HFFc6 (cell line): ENCODE data around the gene SNAPC4. TPM values are rescaled to one million over a fixed set of nuclear protein-coding genes. Genes with fewer than 3 reads are reported as not detected.

ENCODE experiments used
- DNase-seq: peaks from one replicate; pipeline ENCODE4 v3.0.0-alpha.2; 2018
- H3K27ac Mint-ChIP-seq: 2 replicates; pipeline ENCODE4 v1.8.0; 2020; ENCODE audit warnings: mild to moderate bottlenecking, mixed read lengths
- H3K27me3 Mint-ChIP-seq: 2 replicates; pipeline ENCODE4 v1.8.0; 2021; ENCODE audit warnings: mild to moderate bottlenecking, moderate library complexity, mixed read lengths; ENCODE audit not compliant: insufficient read depth
- H3K36me3 Mint-ChIP-seq: 2 replicates; pipeline ENCODE4 v1.8.0; 2021; ENCODE audit warnings: low read depth, mixed read lengths
- H3K4me1 Mint-ChIP-seq: 2 replicates; pipeline ENCODE4 v1.8.0; 2020; ENCODE audit warnings: low read depth, mixed read lengths
- H3K4me3 Mint-ChIP-seq: 2 replicates; pipeline ENCODE4 v1.8.0; 2020; ENCODE audit warnings: mild to moderate bottlenecking, moderate library complexity, mixed read lengths
- H3K9me3 Mint-ChIP-seq: 2 replicates; pipeline ENCODE4 v1.8.0; 2020; ENCODE audit warnings: mild to moderate bottlenecking, mixed read lengths
- total RNA-seq, 6 experiments: library from RNA; stranded (reverse); fragmentation: NEBNext Ultra II Directional; extraction: Animal tissue kit (Norgen Biotek cat#: 25700); gene quantifications; 2 replicates in 1 of 6; 3 replicates in 5 of 6; pipeline ENCODE4 v1.2.3, GENCODE V29; 2021
- TF ChIP-seq, protein P1 (sequence below): fragments of 200-600 bp; sonication (generic); IDR thresholded peaks from 2 replicates; pipeline ENCODE4 v1.5.0; 2021; ENCODE audit warnings: antibody characterized with exemption, mild to moderate bottlenecking

The SNAPC4 gene
- total RNA-seq, 6 experiments from 2014 or later: 6.2 to 9.4 (median 6.5) TPM

DNA sequence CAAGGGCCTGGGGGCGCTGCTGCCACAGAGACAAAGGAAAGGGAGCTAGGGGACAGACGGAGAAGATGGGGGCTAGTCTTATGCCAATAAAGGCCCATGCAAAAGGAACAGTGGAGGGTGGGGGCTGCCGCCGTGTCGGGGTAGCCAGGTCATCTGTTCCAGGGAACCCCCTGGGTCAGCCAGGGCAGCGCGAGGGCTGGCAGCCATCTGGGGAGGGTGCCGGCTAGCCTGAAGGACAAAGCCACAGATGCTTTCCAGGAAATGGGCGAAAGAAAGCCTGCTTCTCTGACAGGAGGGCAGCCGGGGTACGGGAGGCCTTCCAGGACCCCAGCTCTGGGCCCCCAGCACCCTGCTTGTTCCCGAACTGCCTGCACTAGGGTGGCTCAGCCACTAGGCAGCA is 24.9 kb downstream of the SNAPC4 start:
- Mint-ChIP-seq H3K9me3 (no peaks in the 10 kb centered on the region), H3K4me3 (no peak overlapping the region), H3K4me1 (peaks cover 13% of the 10 kb centered on the region), H3K36me3 (no peaks in the 10 kb centered on the region; the same call in 1 of the 2 replicates), H3K27me3 (0 out of 2 replicates have a peak, but pooled peaks cover 2% of the 10 kb centered on the region), H3K27ac (no peak overlapping the region)
- TF ChIP-seq, protein P1, sequence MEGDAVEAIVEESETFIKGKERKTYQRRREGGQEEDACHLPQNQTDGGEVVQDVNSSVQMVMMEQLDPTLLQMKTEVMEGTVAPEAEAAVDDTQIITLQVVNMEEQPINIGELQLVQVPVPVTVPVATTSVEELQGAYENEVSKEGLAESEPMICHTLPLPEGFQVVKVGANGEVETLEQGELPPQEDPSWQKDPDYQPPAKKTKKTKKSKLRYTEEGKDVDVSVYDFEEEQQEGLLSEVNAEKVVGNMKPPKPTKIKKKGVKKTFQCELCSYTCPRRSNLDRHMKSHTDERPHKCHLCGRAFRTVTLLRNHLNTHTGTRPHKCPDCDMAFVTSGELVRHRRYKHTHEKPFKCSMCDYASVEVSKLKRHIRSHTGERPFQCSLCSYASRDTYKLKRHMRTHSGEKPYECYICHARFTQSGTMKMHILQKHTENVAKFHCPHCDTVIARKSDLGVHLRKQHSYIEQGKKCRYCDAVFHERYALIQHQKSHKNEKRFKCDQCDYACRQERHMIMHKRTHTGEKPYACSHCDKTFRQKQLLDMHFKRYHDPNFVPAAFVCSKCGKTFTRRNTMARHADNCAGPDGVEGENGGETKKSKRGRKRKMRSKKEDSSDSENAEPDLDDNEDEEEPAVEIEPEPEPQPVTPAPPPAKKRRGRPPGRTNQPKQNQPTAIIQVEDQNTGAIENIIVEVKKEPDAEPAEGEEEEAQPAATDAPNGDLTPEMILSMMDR: peak; percentile 11; the same call in 1 of the 2 replicates
- DNase-seq: no peak

DNA sequence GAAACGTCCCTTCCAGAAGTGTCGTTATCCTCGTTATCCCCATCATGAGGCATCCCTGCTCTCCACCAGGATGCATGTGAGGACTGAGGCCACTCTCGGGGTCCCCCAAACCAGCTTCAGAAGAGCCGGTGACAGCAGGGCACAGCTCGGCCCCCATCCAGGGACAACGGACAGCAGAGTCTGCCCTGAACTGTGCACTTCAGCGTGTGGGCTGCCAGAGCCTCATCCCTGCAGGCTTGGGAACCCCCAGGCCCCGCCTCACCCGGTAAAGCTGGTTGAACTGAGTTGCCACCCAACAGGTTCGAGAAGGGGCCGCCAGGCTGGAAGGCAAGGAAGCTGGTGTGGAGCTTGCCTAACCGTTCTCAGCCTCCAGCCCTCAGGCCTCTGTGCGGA is 25.8 kb downstream of the SNAPC4 start:
- Mint-ChIP-seq H3K4me3 (no peak overlapping the region), H3K27ac (no peak overlapping the region), H3K9me3 (no peaks in the 10 kb centered on the region), H3K27me3 (0 out of 2 replicates have a peak, but pooled peaks cover 2% of the 10 kb centered on the region), H3K36me3 (no peaks in the 10 kb centered on the region; the same call in 1 of the 2 replicates), H3K4me1 (peaks cover 13% of the 10 kb centered on the region)
- no peak for DNase-seq
- TF ChIP-seq, protein P1: no peak

DNA sequence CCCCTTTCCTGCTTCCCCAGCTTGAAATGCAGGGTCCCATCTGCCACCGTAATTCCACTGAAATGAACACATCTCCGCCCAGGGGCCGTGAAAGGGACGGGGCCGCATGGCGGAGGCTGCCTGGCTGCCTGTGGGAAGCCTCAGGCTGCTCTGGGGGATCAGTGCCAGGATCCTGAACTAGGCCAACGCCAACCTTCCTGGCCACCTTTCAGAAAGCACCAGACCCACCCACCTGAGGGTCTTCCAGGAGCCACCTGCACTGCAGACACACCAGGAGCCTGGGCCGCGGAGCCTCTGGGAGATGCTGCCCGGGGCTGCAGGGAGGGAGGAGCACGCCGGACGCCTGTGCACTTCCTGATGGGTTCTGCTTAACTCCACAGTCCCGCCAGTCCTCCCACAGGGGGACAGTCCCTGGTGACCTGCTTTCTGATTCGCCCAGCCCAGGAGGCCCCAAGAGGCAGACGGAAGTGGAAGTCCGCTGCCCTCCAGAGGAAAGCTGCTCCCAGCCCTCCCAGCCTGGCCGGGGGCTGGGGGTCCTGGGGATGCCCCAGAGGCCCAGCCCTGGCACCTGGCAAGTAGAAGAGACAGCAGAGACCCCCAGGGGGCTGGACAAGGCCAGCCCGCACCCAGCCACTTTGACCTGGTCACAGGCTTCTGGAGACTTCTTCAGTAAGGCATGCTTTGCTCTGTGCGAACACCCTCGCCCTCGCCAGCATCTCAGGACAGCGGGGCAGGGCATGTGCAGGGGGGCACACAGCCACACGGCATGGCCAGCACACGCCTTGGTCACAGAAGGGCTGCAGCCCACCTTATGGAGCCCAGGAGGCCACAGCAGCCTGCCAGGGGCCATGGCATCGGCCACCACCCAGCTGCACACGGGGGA is 26.4 kb downstream of the SNAPC4 start, which contains the start of gene CARD9:
Gene CARD9 (minus strand): TSS at position 370 of the 883 bp plus-strand sequence. CDS start 1,591 bp downstream, outside the sequence.
- DNase-seq: peak; percentile 50
- Mint-ChIP-seq H3K36me3 (no peaks in the 10 kb centered on the region; the same call in 1 of the 2 replicates), H3K27me3 (peaks cover 2% of the 10 kb centered on the region; the same call in 1 of the 2 replicates), H3K4me1 (peaks cover 13% of the 10 kb centered on the region), H3K4me3 (peak within 1 kb of the TSS; percentile 83), H3K27ac (peak within 1 kb of the TSS; percentile 90), H3K9me3 (no peaks in the 10 kb centered on the region)
- TF ChIP-seq, protein P1: no peak

DNA sequence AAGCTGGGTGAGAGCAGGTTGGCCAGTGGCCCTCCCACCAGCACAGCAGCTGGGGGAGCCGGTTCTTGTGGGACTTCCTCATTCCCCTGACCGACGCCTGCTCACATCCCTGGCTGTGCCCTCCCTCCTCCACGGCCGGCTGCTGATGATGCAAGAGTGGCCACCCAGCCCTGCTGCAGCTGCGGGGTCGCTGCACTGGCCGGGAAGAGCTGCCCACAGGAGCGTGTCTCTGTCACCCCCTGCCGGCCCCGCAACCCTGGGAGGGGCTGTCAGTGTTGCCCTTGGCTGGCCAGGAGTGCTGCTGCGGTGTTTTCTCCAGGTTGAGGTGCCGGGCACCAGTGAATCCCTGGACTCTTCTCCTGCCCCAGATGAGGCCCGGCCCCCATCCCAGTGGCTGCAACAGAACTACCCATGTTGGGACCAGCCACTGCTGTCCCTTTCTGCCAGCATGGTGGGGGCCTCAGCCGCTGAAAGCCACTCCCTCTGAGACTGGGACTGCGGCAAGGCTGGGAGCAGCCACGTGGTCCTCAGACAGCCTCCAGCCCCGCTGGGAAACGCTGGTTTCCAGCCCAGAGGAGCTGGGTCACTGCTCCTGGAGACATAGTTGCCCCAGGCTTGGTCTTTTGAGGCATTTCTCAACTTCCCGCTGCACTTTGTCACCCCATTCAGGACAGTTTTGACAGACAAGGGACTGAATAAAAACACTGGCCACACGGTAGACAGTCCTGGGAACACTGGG is 27.2 kb downstream of the SNAPC4 start:
- TF ChIP-seq, protein P1: peak; percentile 58
- H3K36me3 Mint-ChIP-seq: no peaks in the 10 kb centered on the region; the same call in 1 of the 2 replicates
- peak overlapping the region; percentile 90 for H3K27ac Mint-ChIP-seq
- H3K4me1 Mint-ChIP-seq: peaks cover 13% of the 10 kb centered on the region
- peaks cover 2% of the 10 kb centered on the region; the same call in 1 of the 2 replicates for H3K27me3 Mint-ChIP-seq
- no peaks in the 10 kb centered on the region for H3K9me3 Mint-ChIP-seq
- peak; percentile 75 for DNase-seq
- peak overlapping the region; percentile 83 for H3K4me3 Mint-ChIP-seq

DNA sequence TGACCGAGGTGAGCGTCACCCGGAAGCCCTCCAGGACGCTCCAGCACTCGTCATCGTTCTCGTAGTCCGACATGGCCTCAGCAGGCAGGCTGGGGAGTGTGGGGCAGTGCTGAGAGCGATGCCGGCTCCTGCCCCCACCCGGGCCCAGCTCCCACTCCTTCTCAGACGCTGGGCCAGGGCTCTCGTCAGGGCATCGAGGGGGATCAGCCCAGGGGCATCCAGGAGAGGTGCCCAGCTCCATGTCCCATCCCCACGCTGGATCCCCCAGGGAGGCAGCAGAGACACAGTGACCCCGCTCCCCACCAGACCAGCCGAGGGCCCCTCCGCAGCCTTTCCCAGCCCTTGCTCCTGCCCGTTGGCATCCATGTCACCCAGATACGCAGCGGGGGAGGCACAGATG is 28.0 kb downstream of the SNAPC4 start:
- peak overlapping the region; percentile 90; the same call in 1 of the 2 replicates for H3K27ac Mint-ChIP-seq
- no peak for DNase-seq
- no peaks in the 10 kb centered on the region for H3K9me3 Mint-ChIP-seq
- no peaks in the 10 kb centered on the region; the same call in 1 of the 2 replicates for H3K36me3 Mint-ChIP-seq
- peak overlapping the region; percentile 83; the same call in 1 of the 2 replicates for H3K4me3 Mint-ChIP-seq
- TF ChIP-seq, protein P1: no peak
- H3K27me3 Mint-ChIP-seq: peaks cover 2% of the 10 kb centered on the region; the same call in 1 of the 2 replicates
- peaks cover 13% of the 10 kb centered on the region for H3K4me1 Mint-ChIP-seq
